ENCODE results near the gene GAS2L1. TPM values are rescaled to one million over a fixed set of nuclear protein-coding genes. Genes with fewer than 3 reads are reported as not detected.

The GAS2L1 gene
- total RNA-seq, 1 experiment from 2014 or later, result 29.4 TPM

- ChIA-PET POLR2A (no interaction called here), CTCF (no interaction called here), RAD21 (ENCODE audit: low non-redundant PET in 1 of 2, low total read pairs in 2 of 2, uncharacterized antibody in 2 of 2, unreplicated experiment in 2 of 2) (no interaction called here)
- TF ChIP-seq POLR2A (IDR thresholded peaks at IDR 0.05; ENCODE audit: borderline replicate concordance, extremely low read depth, insufficient read depth, insufficient read length) (no peak), POLR2AphosphoS5 (IDR thresholded peaks at IDR 0.05; ENCODE audit: low read depth, low read length) (no peak), SRF (IDR thresholded peaks at IDR 0.05; ENCODE audit: low read depth) (no peak), ELF1 (IDR thresholded peaks at IDR 0.05; ENCODE audit: borderline replicate concordance, low read depth) (no peak), SIN3A (IDR thresholded peaks at IDR 0.05; ENCODE audit: low read depth) (no peak), MAX (IDR thresholded peaks at IDR 0.05) (no peak), JUND (IDR thresholded peaks at IDR 0.05) (no peak), REST (IDR thresholded peaks at IDR 0.05; ENCODE audit: low read depth) (no peak), ZBTB33 (IDR thresholded peaks at IDR 0.05; ENCODE audit: extremely low read depth, insufficient replicate concordance, low read length) (no peak), EZH2 (IDR thresholded peaks at IDR 0.05) (no peak), CEBPB (IDR thresholded peaks at IDR 0.05; ENCODE audit: low read depth) (no peak), CBX3 (IDR thresholded peaks at IDR 0.05; ENCODE audit: low read depth) (no peak), RAD21 (IDR thresholded peaks at IDR 0.05; ENCODE audit: low read depth) (no peak), ATF3 (IDR thresholded peaks at IDR 0.05) (no peak), ZFX (IDR thresholded peaks at IDR 0.05) (no peak), YY1 (IDR thresholded peaks at IDR 0.05; ENCODE audit: extremely low read depth, insufficient replicate concordance, low read depth, low read length) (no peak), FOSL1 (IDR thresholded peaks at IDR 0.05; ENCODE audit: low read depth) (no peak), ZNF274 (IDR thresholded peaks at IDR 0.05; ENCODE audit: low read depth, low read length) (no peak), SP1 (IDR thresholded peaks at IDR 0.05; ENCODE audit: low read depth) (no peak)
- Histone ChIP-seq H3K27ac (ENCODE audit: low read depth, low read length) (no peak overlapping the region), H3K9me2 (ENCODE audit: insufficient read depth) (no peaks in the 10 kb centered on the region), H3K79me2 (ENCODE audit: insufficient read depth, low read length) (no peaks in the 10 kb centered on the region), H3K9ac (ENCODE audit: low read length) (no peak overlapping the region), H2AFZ (ENCODE audit: low read depth, low read length, poor library complexity, severe bottlenecking) (no peak overlapping the region), H3K36me3 (ENCODE audit: control insufficient read depth in 1 of 2, insufficient read depth in 2 of 2, low read length in 2 of 2) (peaks cover 0 to 10% of the 10 kb centered on the region in 2 experiments; a peak in 2 of 4 replicates), H3K4me1 (ENCODE audit: control insufficient read depth in 1 of 2, insufficient read depth in 2 of 2, low read length in 2 of 2) (peaks cover 0 to 6% of the 10 kb centered on the region in 2 experiments; a peak in 1 of 4 replicates), H4K20me1 (ENCODE audit: insufficient read depth) (no peaks in the 10 kb centered on the region), H3K4me3 (replicated peaks in 1 of 2; ENCODE audit: low read depth in 1 of 2, low read length in 2 of 2) (no peak overlapping the region), H3K4me2 (ENCODE audit: low read length) (no peak overlapping the region), H3K27me3 (ENCODE audit: insufficient read depth, low read length) (no peaks in the 10 kb centered on the region), H3K9me3 (ENCODE audit: control insufficient read depth in 1 of 2, insufficient read depth in 1 of 2, low read depth in 1 of 2, low read length in 2 of 2) (no peaks in the 10 kb centered on the region)
- no TSS peak for BruUV-seq (replicated peaks)
- ATAC-seq (no peak), DNase-seq (ENCODE audit: low read depth, low spot score) (no peak)
- intact Hi-C loops (cut with micrococcal nuclease), result no loop called here
Observed at GRCh38 chr22:29327089-29327764, 20.8 kb downstream of the GAS2L1 start.
